NCI-H510A (cell line): ENCODE results near the gene MYO18B.
"Not testable (repeated sequence)": the region's sequence is repeated elsewhere in the genome, so short reads cannot be mapped to it uniquely, and the experiment has no call there.

Experiments used
- DNase-seq: peaks from one replicate; lab custom pipeline; 2025; lab: John Stamatoyannopoulos, UW

Gene MYO18B

DNA sequence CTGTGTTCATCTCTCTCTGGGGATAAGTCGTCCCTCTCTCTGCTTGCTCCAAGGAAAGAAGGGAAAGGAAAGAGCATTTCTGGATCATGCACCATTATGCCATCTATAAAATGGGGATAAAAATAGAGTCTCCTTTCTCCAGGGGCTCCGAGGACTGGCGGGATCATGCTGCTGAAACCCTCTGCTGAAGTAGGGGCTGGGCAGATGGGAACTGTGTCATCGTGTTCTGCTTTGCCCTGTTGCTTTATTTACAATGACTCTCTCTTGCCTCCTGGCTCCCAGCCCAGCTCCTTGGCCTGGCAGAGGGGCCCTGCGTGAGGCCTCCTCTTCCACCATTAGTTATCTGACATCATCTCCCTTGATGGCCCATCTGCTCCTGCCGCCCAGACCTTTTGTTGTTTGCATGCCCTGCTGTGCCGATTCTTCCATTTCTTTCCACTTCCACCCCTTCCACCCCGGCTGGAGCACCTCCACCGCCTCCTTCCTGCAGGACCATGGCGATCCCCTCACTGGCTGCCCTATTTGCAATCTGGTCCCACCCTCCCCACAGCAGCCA, 200.9 kb downstream of the MYO18B start:
- DNase-seq = peak; percentile 76

DNA sequence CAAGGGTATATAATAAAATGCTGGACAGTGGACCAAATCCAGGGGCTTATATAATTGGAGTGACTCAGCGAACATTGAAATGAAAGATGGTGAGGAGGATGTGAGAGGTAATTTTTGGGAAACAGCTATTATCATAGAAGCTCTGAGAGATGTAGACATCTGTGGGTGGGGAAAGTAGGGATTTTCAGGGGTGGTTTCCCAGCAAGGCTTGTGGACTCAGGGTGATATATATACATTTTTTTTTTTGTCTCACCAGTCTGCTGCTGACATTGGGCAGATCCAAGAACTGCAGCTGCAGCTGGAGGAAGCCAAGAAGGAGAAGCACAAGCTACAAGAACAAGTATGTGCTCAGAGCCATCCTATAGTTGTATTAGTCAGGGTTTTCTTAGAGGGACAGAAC, 208.1 kb downstream of the MYO18B start:
- DNase-seq = no peak

DNA sequence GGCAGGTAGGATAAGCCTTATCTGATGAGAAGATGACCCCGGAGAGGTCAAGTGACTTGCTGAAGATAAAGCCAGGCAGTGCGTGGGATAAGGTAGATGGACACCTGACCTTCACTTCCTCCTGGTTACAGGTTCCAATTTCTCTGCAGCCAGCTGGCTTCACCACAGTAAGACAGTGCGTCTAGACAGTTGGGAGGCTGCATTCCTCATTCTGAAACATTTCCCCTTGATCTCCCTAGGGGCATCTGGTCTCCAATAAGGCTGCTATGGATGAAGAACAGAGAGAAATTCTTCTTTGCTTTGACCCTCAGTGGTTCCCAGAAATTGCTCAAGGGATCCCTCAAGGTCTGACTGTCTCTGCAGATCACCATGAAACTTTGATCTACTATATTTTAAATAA, 211.3 kb downstream of the MYO18B start:
- no peak for DNase-seq

DNA sequence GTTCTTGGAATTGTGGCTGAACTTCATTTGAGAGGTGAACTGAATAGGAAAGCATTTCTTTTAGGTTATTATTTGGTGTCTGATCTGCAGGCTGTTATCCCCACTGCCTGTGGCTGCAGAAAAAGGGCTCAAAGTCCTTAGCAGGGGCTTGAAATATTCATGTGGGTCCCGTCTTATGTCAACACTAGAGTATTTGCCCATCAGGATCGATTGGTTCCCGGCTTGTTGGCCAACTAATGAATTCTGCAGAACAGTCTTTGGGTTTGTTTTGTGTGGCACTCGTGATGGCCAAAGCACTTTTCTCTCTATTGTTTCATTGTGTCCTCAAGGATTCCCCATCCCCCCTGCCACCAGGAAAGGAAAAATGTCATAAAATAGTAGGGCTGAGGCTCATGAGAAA, 211.9 kb downstream of the MYO18B start:
- DNase-seq = no peak

DNA sequence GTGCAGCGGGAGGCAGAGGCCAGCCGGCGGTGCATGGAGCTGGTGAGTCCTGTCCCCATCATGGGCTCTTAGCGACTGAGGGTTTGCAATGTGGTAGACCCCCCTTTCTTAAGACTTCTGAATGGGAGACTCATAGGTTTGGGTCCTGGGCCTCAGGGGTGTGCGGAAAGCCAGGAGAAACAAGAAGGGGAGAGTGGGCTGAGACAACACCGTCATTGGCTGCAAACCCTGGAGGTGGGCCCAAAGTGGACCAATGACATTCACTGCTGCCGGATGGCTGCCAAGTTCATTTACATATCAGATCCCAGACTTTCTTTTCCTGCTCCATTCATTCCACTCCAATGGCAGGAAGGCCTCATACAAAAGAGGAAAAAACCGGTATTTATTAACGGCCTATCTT, 213.3 kb downstream of the MYO18B start:
- no peak for DNase-seq

DNA sequence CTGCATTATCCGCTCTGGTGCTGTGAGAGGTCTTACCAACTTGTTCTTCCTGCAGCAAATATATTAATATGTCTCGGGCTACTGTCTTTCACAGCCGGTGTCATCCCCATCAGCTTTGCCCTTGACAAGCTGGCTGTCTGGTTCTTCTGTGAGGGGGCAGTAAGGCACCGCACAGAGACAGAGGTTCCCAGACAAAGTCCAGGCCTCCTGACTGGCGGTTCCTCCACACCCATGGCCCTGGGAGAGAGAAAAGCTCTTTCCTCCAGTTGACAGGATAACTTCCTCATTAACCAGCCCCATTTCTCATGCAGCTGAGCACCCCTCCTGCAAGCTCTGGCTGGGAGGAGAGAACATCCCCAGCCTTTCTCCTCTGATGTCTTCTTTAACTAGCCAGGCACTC, 214.8 kb downstream of the MYO18B start:
- DNase-seq = no peak

DNA sequence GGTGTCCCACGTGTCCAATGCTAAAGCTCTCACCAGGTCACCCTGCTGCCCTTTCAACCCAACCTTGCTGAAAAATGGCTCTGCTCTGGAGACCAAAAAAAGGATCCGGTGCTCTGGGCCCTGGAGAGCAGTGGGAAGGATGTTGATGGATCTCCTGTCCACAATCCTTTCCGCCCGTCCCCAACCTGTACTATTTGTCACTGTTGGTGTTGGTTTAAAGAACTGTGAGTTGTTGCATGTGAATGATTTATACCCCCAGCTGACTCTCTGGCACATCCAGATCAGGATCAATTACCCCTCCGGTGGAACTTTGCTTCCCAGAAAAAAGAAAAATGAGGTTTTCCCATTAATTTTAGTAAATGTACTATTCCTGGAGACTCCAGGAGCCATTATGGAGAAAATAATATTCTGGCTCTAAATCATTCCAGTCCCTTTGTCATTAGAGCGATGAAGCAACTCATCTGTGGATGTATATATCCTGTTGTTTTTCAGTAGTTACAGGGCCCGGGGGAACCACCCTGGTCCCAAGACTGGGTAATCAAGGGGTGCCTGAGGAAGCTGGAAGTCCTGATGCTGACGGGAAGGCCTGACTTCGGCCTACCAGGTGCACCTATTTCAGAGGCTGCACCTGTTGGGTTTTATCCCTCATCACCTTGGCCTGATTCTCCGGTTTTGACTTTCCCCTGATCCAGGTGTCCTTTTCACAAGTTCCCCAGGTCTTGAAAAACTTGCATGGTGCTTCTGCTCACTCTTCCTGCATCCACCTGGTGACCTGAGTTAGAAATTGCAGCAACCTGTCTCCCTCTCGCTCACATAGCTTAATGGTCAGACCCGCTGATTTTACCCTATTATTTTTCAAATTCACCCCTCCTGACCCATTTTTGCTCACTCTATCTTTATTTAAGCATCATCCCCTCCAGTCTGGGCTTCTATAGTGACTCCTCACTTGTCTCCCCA, 218.1 kb downstream of the MYO18B start:
- DNase-seq = no peak

DNA sequence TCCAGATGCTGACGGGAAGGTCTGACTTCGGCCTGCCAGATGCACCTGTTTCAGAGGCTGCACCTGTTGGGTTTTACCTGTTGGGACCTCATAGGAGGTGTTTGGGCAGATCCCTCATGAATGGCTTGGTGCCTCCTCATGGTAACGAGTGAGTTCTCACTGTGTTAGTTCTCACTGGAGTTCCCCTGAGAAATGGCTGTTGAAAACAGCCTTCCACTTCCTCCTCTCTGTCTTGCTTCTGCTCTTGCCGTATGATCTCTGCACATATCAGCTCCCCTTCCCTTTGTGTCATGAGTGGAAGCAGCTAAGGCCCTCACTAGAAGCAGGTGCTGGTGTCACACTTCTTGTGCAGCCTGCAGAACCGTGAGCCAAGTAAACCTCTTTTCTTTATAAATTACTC, 219.7 kb downstream of the MYO18B start:
- no peak for DNase-seq

DNA sequence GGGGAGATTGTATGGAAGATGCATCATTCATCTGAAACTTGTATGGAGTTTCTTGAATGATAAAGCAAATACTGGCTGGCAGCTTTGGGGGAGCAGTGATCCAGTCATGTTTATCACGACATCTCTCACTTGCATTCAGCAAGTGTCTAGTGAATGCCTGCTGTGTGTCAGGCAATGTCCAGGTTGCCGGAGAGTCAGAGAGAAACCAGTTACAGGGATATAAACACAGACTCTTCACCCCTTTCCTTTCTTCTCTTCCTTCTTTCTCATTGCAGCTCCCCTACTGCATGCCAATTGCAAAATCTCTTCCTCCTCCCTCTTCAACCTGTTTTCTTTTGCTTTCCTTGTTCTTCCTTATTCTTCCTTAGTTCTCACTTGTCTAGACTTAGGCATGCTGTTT, 220.7 kb downstream of the MYO18B start:
- DNase-seq = no peak

DNA sequence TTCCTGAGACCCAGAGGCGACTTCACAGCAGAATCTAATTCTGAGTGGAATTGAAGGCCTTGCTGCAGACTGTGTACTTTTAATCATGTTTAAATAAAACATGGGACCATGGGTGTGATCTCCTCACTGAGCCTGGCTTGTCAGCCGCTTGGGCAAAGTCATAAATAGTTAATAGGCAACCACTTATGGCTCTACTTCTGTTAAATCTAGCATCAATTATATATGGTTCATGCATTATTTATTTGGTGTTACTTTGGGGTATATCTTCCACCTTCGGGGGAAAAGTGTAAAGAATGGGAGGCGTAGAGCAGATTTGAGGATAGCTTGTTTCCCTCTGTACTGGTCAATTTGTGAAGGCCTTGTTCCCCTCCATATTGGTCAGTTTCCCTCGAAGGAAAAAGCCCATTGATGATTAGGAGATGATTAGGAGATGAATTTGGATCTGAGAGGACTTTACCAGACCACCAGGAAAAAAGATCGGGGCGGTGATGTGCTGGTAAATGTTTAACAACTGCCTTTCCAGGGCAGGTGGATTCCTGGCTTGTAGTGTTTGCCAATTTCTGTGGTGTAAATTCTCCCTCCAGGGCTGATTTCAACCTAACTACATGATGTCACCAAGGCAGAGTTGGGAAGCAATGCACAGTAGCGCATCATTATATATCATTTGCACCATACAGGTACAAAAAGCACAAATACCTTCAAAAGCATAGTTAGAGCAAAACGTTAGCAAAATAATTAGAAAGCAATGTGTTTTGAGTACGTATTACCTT, 223.2 kb downstream of the MYO18B start:
- no peak for DNase-seq

DNA sequence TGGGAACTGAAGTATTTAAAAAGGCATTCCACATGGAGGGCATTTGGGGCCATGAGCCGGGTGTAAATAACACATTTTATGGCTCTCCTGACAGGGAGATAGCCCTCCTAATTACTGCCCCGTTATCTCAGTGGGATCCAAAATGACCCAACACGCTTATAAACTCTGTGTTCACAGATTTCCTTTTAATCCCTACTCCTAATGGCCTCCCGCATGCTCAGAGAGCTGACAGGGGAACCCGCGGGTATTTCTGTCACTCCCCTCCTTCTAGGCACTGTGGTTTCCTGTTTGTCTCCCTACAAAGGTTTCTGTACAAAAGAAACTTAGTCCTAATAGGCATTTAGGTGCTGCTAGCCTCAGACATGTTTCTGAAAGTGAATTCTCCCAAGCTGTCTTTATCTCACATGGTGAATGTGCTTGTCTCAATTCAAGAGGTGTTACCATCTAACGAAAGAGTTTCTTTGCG, 224.5 kb downstream of the MYO18B start:
- no peak for DNase-seq

DNA sequence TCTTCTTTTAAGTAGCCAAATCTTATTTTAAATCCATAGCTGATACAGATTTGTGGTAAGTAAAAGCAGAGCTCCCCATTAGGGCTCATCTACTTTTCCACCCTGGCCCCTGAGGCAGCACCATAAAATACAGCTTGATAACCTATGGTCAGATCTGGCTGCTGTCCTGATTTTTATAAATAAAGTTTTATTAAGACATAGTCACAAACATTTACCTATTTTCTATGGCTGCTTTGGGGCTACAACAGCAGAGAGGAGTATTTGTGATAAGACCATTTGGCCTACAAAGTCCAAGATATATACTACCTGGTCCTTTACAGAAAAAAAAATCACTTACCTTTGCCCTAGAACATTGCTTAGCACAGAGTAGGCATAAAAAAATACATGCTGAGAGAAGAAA, 227.3 kb downstream of the MYO18B start:
- no peak for DNase-seq

DNA sequence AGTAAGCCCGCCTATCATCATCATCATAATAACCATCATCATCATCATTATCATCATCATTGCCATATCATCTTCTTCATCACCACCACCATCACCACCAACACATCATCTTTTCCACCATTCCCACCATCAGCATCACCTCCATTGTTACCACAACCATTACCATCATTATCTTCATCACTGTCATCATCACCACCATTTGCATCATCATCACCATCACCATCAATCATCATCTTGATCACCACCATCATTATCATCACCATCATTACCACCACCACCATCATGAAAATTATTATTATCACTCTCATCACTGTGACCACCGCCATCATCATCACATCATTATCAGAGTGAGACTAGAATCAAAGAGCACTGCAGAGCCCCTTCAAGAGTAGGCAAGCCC, 227.9 kb downstream of the MYO18B start:
- DNase-seq = no peak

DNA sequence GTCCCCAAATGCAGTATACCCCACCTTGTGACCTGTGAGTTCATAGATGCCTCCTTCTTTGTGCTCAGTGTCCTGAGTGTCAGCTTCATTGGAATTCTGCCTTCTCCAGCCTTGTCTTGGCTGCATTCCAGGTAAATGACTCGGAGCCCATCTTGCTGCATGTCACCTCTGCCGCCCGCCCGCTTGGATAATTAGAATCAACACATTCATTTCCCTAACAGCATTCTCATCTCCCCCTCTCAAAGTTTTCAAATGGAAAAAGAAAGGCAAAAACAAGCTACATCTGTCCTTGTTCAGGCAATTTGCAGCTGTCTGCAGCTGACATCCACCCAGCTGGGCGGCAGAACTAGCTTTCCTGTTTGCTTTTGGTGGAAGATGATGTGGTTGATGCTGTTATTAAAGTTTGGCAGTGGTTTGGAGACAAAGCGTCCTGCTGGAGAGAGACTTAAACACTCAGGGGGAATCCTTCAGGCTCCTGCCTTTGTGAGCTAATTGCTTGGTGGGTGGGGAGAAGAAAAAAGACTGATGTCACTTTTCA, 228.5 kb downstream of the MYO18B start:
- DNase-seq = no peak

DNA sequence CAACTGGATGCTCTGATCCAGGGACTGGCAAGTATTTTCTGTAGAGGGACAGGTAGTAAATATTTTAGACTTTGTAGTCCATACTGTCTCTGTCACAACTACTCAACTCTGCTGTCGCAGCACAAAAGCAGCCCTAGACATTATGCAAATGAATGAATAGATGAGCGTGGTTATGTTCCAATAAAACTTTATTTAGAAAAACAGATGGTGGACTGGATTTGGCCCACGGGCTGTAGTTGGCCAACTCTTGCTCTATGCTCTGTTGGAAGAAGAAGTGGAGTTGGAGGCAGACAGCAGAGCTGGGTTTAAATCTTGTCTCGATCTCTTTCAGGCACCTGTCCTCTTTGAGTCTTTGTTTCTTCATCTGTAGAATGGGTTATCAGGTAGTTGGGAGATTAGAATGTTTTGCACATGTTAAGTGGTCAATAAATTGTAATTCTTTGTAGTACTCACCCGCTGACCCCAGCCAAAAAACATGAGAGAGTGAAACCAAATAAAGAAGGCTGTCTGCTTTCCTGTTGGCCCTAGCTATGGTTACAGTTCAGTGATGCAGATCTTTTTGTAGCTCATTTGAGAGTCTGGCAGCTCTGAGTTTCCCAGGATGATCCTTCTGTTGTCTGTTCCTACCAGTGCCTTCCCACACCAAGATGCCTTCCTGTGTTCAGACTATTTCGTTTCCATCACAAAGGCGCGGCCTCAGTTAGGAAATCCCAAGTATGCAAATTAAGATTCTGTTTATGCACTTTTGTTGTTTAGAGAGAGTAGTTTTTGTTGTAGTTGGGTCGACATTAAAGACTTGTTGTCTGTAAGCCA, 229.2 kb downstream of the MYO18B start:
- DNase-seq = no peak

DNA sequence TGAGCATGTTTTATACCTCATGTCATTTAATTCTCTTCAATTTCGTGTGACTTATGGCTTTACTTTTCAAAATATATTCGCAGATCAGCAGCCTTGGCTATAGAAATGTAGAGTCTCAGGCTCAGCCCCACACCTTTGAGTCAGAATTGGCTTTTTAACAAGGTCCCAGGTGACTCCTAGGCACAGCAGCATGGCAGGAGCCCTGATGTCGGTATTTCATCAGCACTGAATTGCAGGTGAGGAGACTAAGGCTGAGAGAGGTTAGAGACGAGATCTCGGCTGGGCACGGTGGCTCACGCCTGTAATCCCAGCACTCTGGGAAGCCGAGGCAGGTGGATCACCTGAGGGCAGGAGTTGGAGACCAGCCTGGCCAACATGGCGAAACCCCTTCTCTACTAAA, 230.4 kb downstream of the MYO18B start:
- DNase-seq = no peak

DNA sequence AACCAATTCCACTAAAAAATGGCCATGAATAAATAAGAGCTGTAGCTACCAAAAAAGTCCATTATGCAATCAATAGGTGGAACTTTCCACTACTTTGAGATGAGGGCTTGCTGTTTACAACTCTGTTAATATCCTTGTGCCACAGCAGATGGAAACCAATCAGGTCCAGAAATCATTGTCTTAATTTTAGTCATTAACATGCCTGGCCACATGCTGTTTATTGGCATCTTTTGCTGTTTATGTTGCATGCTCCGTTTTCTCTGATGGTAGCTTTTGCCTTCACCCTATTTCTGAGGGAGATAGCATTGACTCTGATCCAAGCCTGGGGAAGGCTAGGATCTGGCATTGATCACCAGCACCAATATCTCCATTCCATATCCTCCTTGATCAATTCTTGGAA, 234.4 kb downstream of the MYO18B start:
- no peak for DNase-seq

DNA sequence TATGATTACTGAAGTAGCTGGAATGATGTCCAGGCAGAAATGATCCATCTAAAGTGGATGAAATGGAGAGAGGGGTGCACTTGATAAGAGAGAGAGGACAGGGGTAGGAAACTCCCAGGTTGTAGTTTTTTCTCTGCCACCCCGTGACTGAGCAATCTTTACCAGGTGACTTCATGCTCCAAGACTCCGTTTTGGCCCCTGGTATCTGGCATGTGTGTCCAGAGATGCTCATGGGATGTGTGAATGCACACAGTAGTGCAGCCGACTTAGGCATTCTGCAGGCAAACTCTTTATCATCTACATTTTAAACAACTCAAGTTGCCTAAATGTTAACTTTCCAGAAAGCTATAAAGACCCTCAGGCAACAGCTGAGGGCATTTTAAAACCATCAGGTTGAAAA, 238.0 kb downstream of the MYO18B start:
- DNase-seq = no peak

DNA sequence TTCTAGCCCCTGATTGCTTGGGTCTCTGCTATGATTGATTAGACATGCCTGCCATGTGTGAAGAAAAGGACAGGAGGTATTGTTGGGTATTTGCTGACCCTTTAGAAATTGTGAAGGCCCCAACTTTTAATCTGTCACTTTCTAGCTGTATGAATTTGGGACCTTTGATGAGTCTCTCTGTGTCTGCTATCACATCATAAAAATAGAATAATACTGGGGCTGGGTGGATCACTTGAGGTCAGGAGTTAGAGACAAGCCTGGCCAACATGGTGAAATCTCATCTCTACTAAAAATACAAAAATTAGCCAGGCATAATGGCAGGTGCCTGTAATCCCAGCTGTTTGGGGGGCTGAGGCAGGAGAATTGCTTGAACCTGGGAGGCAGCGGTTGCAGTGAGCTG, 242.9 kb downstream of the MYO18B start:
- DNase-seq = not testable (repeated sequence)

DNA sequence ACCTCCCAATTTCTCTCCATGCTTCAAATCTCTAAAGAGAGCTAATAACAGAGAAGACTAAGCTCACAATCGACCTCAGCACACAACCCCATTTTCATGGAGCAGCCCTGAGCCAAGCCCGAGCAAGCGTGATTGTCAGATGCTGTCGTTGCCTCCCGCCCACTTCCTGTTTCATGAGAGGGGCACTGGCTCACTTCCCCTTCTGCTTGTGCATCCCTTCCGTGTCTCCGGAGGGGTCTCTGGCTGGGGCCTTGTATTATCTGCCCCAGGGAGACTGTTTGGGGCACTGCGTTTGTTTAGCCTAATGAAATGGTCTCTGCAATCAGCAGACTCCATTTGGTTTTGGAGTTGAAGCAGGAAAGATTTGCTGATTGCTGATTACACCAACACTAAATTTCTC, 246.0 kb downstream of the MYO18B start:
- DNase-seq = no peak

DNA sequence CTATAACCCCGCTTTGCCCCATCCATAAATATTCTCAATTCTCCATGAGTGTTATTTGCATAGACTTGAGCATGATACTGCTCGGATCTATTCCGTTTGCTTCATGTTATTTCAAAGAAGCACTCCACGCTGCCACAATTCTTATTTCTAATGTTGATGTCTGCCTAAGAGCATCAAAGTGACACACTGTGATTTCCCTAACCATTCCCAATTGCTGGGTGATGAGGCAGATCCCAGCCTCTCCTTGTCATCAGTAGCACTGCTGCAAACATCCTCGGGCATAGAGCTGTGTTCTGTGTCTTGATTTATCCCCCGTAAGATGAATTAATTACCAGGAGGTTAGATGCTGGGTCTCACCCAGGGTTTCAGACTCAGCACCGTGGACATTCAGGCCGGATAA, 249.0 kb downstream of the MYO18B start:
- no peak for DNase-seq

DNA sequence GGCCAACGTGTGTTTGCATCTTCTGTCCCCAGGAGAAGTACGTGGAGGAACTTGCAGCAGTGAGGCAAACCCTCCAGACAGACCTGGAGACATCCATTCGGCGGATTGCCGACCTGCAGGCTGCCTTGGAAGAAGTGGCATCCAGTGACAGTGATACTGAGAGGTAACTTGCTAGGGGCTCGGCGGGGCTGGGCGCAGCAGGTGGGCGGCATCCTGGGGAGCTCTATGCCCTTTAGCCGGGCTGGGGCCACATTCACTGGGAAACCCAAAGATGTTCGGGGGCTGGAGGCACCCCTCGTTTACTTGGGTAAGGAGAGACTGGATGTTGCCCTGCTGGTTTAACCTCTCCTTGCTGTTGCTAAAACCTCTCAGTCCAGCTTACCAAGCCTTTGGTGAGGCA, 250.3 kb downstream of the MYO18B start:
- no peak for DNase-seq
